ENCODE results near the gene HORMAD2.

DNA sequence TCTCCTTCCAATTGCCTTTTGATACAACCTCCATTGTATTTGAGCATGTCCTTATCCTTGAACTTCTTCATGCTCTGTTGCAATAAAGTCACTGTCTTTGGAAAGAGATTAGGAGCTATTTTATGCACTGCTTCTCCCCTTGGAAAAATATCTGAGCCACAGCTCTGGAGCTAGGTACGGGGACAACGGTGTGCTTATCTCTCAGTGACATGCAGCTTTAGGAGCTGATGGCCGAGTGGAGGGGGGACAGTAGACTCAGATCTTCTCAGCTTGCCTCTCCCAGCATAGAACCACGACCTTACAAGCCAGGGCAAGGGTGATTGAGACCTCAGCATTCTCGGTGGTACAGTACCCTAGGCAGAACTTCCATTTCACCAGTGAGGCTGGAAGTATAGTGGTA is 64.1 kb downstream of the HORMAD2 start:
- TF ChIP-seq RAD21 (conservative IDR thresholded peaks at IDR 0.05 in 1 of 2, IDR thresholded peaks at IDR 0.05 in 1 of 2) (no peak), POLR2A (IDR thresholded peaks at IDR 0.05; ENCODE audit: low read length) (no peak)

Data from A549 (cell line).